Pancreas (tissue), 10 donors: Measurements from ENCODE around the gene RNASEL. TPM values are rescaled to one million over a fixed set of nuclear protein-coding genes. Genes with fewer than 3 reads are reported as not detected.

Experiments used
- ATAC-seq, 4 donors: fragments of 200-7000 bp; cut with Tn5 transposase; one replicate each; pipeline versions ENCODE4 v1.8.0 to v1.9.1; 2020; ENCODE audit warnings: mild to moderate bottlenecking in 4 of 4, moderate library complexity in 4 of 4
- DNase-seq, 6 donors: peaks; one replicate each; pipeline ENCODE4 v3.0.0-alpha.2; 2020
- FAIRE-seq: peaks from 2 replicates; lab custom pipeline; 2012; peaks lifted over from hg19 to GRCh38; lab: Jason Lieb, UNC
- H3K27ac ChIP-seq, 4 donors: fragments of 200-600 bp; sonication (generic); 1 replicate in 3 of 4; 2 replicates in 1 of 4; pipeline versions ENCODE4 v1.5.0 to v1.8.0; 2020
- H3K27me3 ChIP-seq, 4 donors: fragments of 200-600 bp; one replicate each; pipeline ENCODE4 v1.8.0; 2021
- H3K36me3 ChIP-seq, 3 donors: fragments of 200-600 bp; sonication (generic) in 1 of 3; one replicate each; pipeline versions ENCODE4 v1.5.0 to v1.8.0; 2020 to 2021
- H3K4me1 ChIP-seq, 3 donors: fragments of 200-600 bp; one replicate each; pipeline ENCODE4 v1.8.0; 2021
- H3K4me3 ChIP-seq, 4 donors: fragments of 200-600 bp; sonication (generic) in 2 of 4; one replicate each; pipeline versions ENCODE4 v1.5.0 to v1.8.0; 2020 to 2021
- H3K9me3 ChIP-seq, 4 donors: fragments of 200-600 bp; one replicate each; pipeline ENCODE4 v1.8.0; 2021
- CTCF ChIP-seq, 4 donors: fragments of 200-600 bp; sonication (generic) in 3 of 4; IDR thresholded peaks; one replicate each; pipeline versions ENCODE4 v1.5.0 to v1.8.0; 2021; ENCODE audit warnings: antibody characterized with exemption in 4 of 4
- WGBS, 2 donors: extraction: QIAGEN DNeasy Blood & Tissue Kit; methylation state at CpG; one replicate each; pipeline ENCODE4 v1.1.7; 2013; 5-methylcytosine and 5-hydroxymethylcytosine counted together
- intact Hi-C, 3 donors: fragments of 100-400 bp; cut with DNase I; formaldehyde crosslinking; loops; one replicate each; pipeline versions ENCODE4 v1.11.1 to v1.14.2; 2022
- polyA plus RNA-seq, 2 donors: library from polyadenylated mRNA; stranded (reverse); fragments of 200-250 nt; gene quantifications; one replicate each; pipeline ENCODE4 v1.2.3, GENCODE V29; 2013
- total RNA-seq, 6 donors: library from RNA; stranded (reverse); fragmentation: NEBNext Ultra II Directional in 4 of 6; extraction: Animal tissue kit (Norgen Biotek cat#: 25700) in 4 of 6; gene quantifications; one replicate each; pipeline versions ENCODE4 v1.2.1 to v1.2.4, GENCODE V29; 2021 to 2023
- donor health status: healthy with polysubstance abuse.
- donor health status: DM: no; HTN: no; CAD: no; lungs with moderate emphysema.
- donor health status: DM: no; HTN: no; CAD: no.
- donor health status: control.
- donor health status: control.
- donor health status: Bipolar disorder and iron deficiency.
- donor health status: DM: yes; HTN: yes; CAD: no.
- donor health status: DM: no; HTN: no; CAD: no.
- donor health status: DM: no; HTN: no; CAD: no.
- donor health status: DM: yes; HTN: yes; CAD: no.

Gene RNASEL
- total and polyA plus RNA-seq, 8 donors = 1.1 to 7.0 (median 2.7) TPM

- intact Hi-C loops = no loop called here
- H3K4me3 ChIP-seq = no peak overlapping the region
- H3K9me3 ChIP-seq = no peaks in the 10 kb centered on the region
- WGBS, 2 donors = 69 to 70% methylated on average over 4 of the region's 4 CpGs
- no peak for FAIRE-seq
- H3K4me1 ChIP-seq = no peaks in the 10 kb centered on the region
- H3K27ac ChIP-seq = no peak overlapping the region
- H3K27me3 ChIP-seq = no peaks in the 10 kb centered on the region
- no peak for DNase-seq
- no peak for ATAC-seq
- TF ChIP-seq CTCF (IDR thresholded peaks at IDR 0.05) = no peak
- no peaks in the 10 kb centered on the region for H3K36me3 ChIP-seq
These were observed 27.6 kb downstream of the RNASEL start for GRCh38 chr1:182561456-182561855.

GRCh38 chr1:182560392-182560984, 28.6 kb downstream of the RNASEL start:
- Histone ChIP-seq H3K4me3 (no peak overlapping the region), H3K4me1 (no peaks in the 10 kb centered on the region), H3K9me3 (no peaks in the 10 kb centered on the region), H3K27me3 (no peaks in the 10 kb centered on the region), H3K27ac (no peak overlapping the region), H3K36me3 (no peaks in the 10 kb centered on the region)
- TF ChIP-seq CTCF (IDR thresholded peaks at IDR 0.05) = no peak
- FAIRE-seq (no peak), ATAC-seq (no peak), DNase-seq (no peak)
- intact Hi-C loops = no loop called here
- WGBS, 2 donors = 54 to 72% methylated on average over 7 of the region's 7 CpGs

- Histone ChIP-seq H3K27ac (no peak overlapping the region), H3K4me3 (no peak overlapping the region), H3K9me3 (no peaks in the 10 kb centered on the region), H3K4me1 (no peaks in the 10 kb centered on the region), H3K36me3 (no peaks in the 10 kb centered on the region), H3K27me3 (no peaks in the 10 kb centered on the region)
- no peak for TF ChIP-seq CTCF (IDR thresholded peaks at IDR 0.05)
- ATAC-seq (no peak), FAIRE-seq (no peak), DNase-seq (no peak)
- intact Hi-C loops = no loop called here
These were observed 32.8 kb downstream of the RNASEL start for GRCh38 chr1:182556279-182556678.

GRCh38 chr1:182555493-182555892, 33.6 kb downstream of the RNASEL start:
- DNase-seq = no peak
- WGBS, 2 donors = 82 to 84% methylated on average over 1 of the region's 1 CpG
- no peak for FAIRE-seq

More at GRCh38 chr1:182555493-182555892, 33.6 kb downstream of the RNASEL start:
- Histone ChIP-seq H3K4me1 (no peaks in the 10 kb centered on the region), H3K27ac (no peak overlapping the region), H3K9me3 (no peaks in the 10 kb centered on the region), H3K36me3 (no peaks in the 10 kb centered on the region), H3K27me3 (no peaks in the 10 kb centered on the region), H3K4me3 (no peak overlapping the region)
- TF ChIP-seq CTCF (IDR thresholded peaks at IDR 0.05) = no peak
- ATAC-seq = no peak
- intact Hi-C loops = no loop called here
